ENCODE data around the gene WNT5A.

GRCh38 chr3:55521064-55521737 is 34.1 kb upstream of the WNT5A start:
- TF ChIP-seq NRF1 (conservative IDR thresholded peaks at IDR 0.05 in 1 of 2, IDR thresholded peaks at IDR 0.05 in 1 of 2), result no peak
- TF ChIP-seq CEBPG (CRISPR knock-in tag; IDR thresholded peaks at IDR 0.05), result no peak
- TF ChIP-seq CEBPG (tag; conservative IDR thresholded peaks at IDR 0.05 in 1 of 2, IDR thresholded peaks at IDR 0.05 in 1 of 2), result no peak
- no peak for TF ChIP-seq TBP (optimal IDR thresholded peaks at IDR 0.05; ENCODE audit: low read depth, low read length)
- TF ChIP-seq, protein P1, sequence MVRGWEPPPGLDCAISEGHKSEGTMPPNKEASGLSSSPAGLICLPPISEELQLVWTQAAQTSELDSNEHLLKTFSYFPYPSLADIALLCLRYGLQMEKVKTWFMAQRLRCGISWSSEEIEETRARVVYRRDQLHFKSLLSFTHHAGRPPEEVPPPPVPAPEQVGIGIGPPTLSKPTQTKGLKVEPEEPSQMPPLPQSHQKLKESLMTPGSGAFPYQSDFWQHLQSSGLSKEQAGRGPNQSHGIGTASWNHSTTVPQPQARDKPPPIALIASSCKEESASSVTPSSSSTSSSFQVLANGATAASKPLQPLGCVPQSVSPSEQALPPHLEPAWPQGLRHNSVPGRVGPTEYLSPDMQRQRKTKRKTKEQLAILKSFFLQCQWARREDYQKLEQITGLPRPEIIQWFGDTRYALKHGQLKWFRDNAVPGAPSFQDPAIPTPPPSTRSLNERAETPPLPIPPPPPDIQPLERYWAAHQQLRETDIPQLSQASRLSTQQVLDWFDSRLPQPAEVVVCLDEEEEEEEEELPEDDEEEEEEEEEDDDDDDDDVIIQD (CRISPR knock-in tag; IDR thresholded peaks at IDR 0.05), result no peak
- TF ChIP-seq CTCF (IDR thresholded peaks at IDR 0.05 in 2 of 3, conservative IDR thresholded peaks at IDR 0.05 in 1 of 3; ENCODE audit: insufficient read depth in 2 of 3, low read depth in 1 of 3, low read length in 3 of 3), result no peak
- TF ChIP-seq, protein P2, sequence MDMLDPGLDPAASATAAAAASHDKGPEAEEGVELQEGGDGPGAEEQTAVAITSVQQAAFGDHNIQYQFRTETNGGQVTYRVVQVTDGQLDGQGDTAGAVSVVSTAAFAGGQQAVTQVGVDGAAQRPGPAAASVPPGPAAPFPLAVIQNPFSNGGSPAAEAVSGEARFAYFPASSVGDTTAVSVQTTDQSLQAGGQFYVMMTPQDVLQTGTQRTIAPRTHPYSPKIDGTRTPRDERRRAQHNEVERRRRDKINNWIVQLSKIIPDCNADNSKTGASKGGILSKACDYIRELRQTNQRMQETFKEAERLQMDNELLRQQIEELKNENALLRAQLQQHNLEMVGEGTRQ (CRISPR knock-in tag; IDR thresholded peaks at IDR 0.05), result no peak
- no peak for TF ChIP-seq EGR1 (conservative IDR thresholded peaks at IDR 0.05)
- no peak for TF ChIP-seq NCOA6 (IDR thresholded peaks at IDR 0.05)

Measured in K562 (cell line).